Osteoblast (primary cell): ENCODE results near the gene CYP19A1. TPM values are rescaled to one million over a fixed set of nuclear protein-coding genes. Genes with fewer than 3 reads are reported as not detected.

ENCODE experiments used
- DNase-seq: peaks from one replicate; pipeline ENCODE4 v3.0.0; 2011; ENCODE audit warnings: low spot score, mixed read lengths; ENCODE audit not compliant: insufficient read length; ENCODE audit errors: missing footprints
- H2AFZ ChIP-seq: 2 replicates; pipeline ENCODE4 v1.6.0; 2011; ENCODE audit warnings: mild to moderate bottlenecking, low read length
- H3K27ac ChIP-seq: 2 replicates; pipeline ENCODE4 v1.5.1; 2011; ENCODE audit warnings: mild to moderate bottlenecking, low read depth, low read length, moderate library complexity
- H3K27me3 ChIP-seq: 2 replicates; pipeline ENCODE4 v1.6.0; 2012; ENCODE audit warnings: mild to moderate bottlenecking, control low read depth, inconsistent platforms, low read length, moderate library complexity; ENCODE audit not compliant: insufficient read depth
- H3K36me3 ChIP-seq: 2 replicates; pipeline ENCODE4 v1.5.1; 2011; ENCODE audit warnings: mild to moderate bottlenecking, low read length, control low read depth, moderate library complexity; ENCODE audit not compliant: insufficient read depth
- H3K4me1 ChIP-seq: 2 replicates; pipeline ENCODE4 v1.5.1; 2011; ENCODE audit warnings: mild to moderate bottlenecking, low read length, control low read depth, moderate library complexity; ENCODE audit not compliant: insufficient read depth
- H3K4me2 ChIP-seq: 2 replicates; pipeline ENCODE4 v1.6.0; 2011; ENCODE audit warnings: mild to moderate bottlenecking, low read length; ENCODE audit not compliant: insufficient read depth
- H3K4me3 ChIP-seq: fragments of 200-600 bp; sonication (generic); 3 replicates; pipeline ENCODE4 v1.5.1; 2012; ENCODE audit warnings: mild to moderate bottlenecking, low read length, inconsistent platforms; ENCODE audit not compliant: insufficient read depth
- H3K79me2 ChIP-seq: 2 replicates; pipeline ENCODE4 v1.6.0; 2012; ENCODE audit warnings: mild to moderate bottlenecking, low read length, control low read depth, inconsistent platforms; ENCODE audit not compliant: insufficient read depth
- H3K9me3 ChIP-seq: 2 replicates; pipeline ENCODE4 v1.5.1; 2011; ENCODE audit warnings: low read depth, low read length, control low read depth
- H4K20me1 ChIP-seq: 2 replicates; pipeline ENCODE4 v1.6.0; 2012; ENCODE audit warnings: mild to moderate bottlenecking, low read length, control low read depth; ENCODE audit not compliant: insufficient read depth
- CTCF ChIP-seq: IDR thresholded peaks from 2 replicates; pipeline ENCODE4 v1.5.1; 2011; ENCODE audit warnings: mild to moderate bottlenecking, low read depth, low read length, moderate library complexity; ENCODE audit errors: extremely low read depth
- total RNA-seq: library from RNA; depleted of rRNA; stranded (reverse); fragments of >200 nt; gene quantifications from 2 replicates; pipeline ENCODE4 v1.2.3, GENCODE V29; 2012

Gene CYP19A1
- total RNA-seq, 1 donor, result 2.2 TPM

- H3K4me2 ChIP-seq, result peak overlapping the region; percentile 38
- peak overlapping the region; percentile 77 for H3K27ac ChIP-seq
- no peak for TF ChIP-seq CTCF
- H3K79me2 ChIP-seq, result no peaks in the 10 kb centered on the region
- peaks cover 30% of the 10 kb centered on the region for H3K4me1 ChIP-seq
- no peak overlapping the region for H3K4me3 ChIP-seq
- peak overlapping the region; percentile 43 for H2AFZ ChIP-seq
- no peaks in the 10 kb centered on the region for H4K20me1 ChIP-seq
- no peaks in the 10 kb centered on the region for H3K36me3 ChIP-seq
- no peak for DNase-seq
- H3K9me3 ChIP-seq, result no peaks in the 10 kb centered on the region
- H3K27me3 ChIP-seq, result peaks cover 7% of the 10 kb centered on the region
Measured at GRCh38 chr15:51368307-51368706, 29.9 kb upstream of the CYP19A1 start.

GRCh38 chr15:51367322-51367976, 29.1 kb upstream of the CYP19A1 start:
- H3K4me2 ChIP-seq, result no peak overlapping the region
- H3K79me2 ChIP-seq, result no peaks in the 10 kb centered on the region
- H2AFZ ChIP-seq, result no peak overlapping the region
- peaks cover 12% of the 10 kb centered on the region for H3K27me3 ChIP-seq
- no peak for DNase-seq
- H3K4me3 ChIP-seq, result no peak overlapping the region
- H3K27ac ChIP-seq, result no peak overlapping the region
- H3K4me1 ChIP-seq, result peaks cover 30% of the 10 kb centered on the region
- no peaks in the 10 kb centered on the region for H4K20me1 ChIP-seq
- TF ChIP-seq CTCF, result no peak
- no peaks in the 10 kb centered on the region for H3K36me3 ChIP-seq
- no peaks in the 10 kb centered on the region for H3K9me3 ChIP-seq

- H3K27ac ChIP-seq, result no peak overlapping the region
- no peaks in the 10 kb centered on the region for H3K79me2 ChIP-seq
- TF ChIP-seq CTCF, result no peak
- H3K9me3 ChIP-seq, result no peaks in the 10 kb centered on the region
- peaks cover 30% of the 10 kb centered on the region for H3K4me1 ChIP-seq
- no peak overlapping the region for H3K4me2 ChIP-seq
- no peak overlapping the region for H2AFZ ChIP-seq
- no peak for DNase-seq
- peaks cover 14% of the 10 kb centered on the region for H3K27me3 ChIP-seq
- no peaks in the 10 kb centered on the region for H3K36me3 ChIP-seq
- no peaks in the 10 kb centered on the region for H4K20me1 ChIP-seq
- H3K4me3 ChIP-seq, result no peak overlapping the region
Measured at GRCh38 chr15:51366920-51367319, 28.5 kb upstream of the CYP19A1 start.

GRCh38 chr15:51366071-51366470, 27.7 kb upstream of the CYP19A1 start:
- no peak overlapping the region for H3K27ac ChIP-seq
- H3K9me3 ChIP-seq, result no peaks in the 10 kb centered on the region
- H3K4me3 ChIP-seq, result no peak overlapping the region
- no peak overlapping the region for H2AFZ ChIP-seq
- no peak for DNase-seq
- H3K4me2 ChIP-seq, result no peak overlapping the region
- H3K79me2 ChIP-seq, result no peaks in the 10 kb centered on the region
- H3K27me3 ChIP-seq, result peaks cover 14% of the 10 kb centered on the region
- TF ChIP-seq CTCF, result no peak
- no peaks in the 10 kb centered on the region for H4K20me1 ChIP-seq
- no peaks in the 10 kb centered on the region for H3K36me3 ChIP-seq
- peaks cover 30% of the 10 kb centered on the region for H3K4me1 ChIP-seq
